Smooth muscle cell (in vitro differentiated cells): ENCODE data around the gene PEAK1. TPM values are rescaled to one million over a fixed set of nuclear protein-coding genes. Genes with fewer than 3 reads are reported as not detected.
A peak's percentile ranks its signal among the peaks of the same experiment; 100 is the strongest.
"Not testable (repeated sequence)": the region's sequence is repeated elsewhere in the genome, so short reads cannot be mapped to it uniquely, and the experiment has no call there.

Experiments used
- DNase-seq: peaks from one replicate; lab custom pipeline; 2025; ENCODE audit not compliant: unreplicated experiment; lab: John Stamatoyannopoulos, UW
- H2AFZ ChIP-seq: fragments of 200-600 bp; sonication (generic); 2 replicates; pipeline ENCODE4 v1.6.0; 2016; ENCODE audit warnings: antibody characterized with exemption, low read depth, mild to moderate bottlenecking
- H3F3A ChIP-seq: fragments of 200-600 bp; sonication (generic); 2 replicates; pipeline ENCODE4 v1.6.0; 2017; ENCODE audit warnings: antibody characterized with exemption, low read depth
- H3K27ac ChIP-seq: fragments of 200-600 bp; sonication (generic); 2 replicates; pipeline ENCODE4 v1.5.1; 2016; ENCODE audit warnings: low read depth, mild to moderate bottlenecking
- H3K27me3 ChIP-seq: fragments of 200-600 bp; sonication (generic); 2 replicates; pipeline ENCODE4 v1.6.1; 2016; ENCODE audit warnings: low read depth, mild to moderate bottlenecking
- H3K36me3 ChIP-seq: fragments of 200-600 bp; sonication (generic); 2 replicates; pipeline ENCODE4 v1.5.1; 2016; ENCODE audit warnings: low read depth
- H3K4me1 ChIP-seq: fragments of 200-600 bp; sonication (generic); 2 replicates; pipeline ENCODE4 v1.5.1; 2016; ENCODE audit warnings: low read depth
- H3K4me2 ChIP-seq: fragments of 200-600 bp; sonication (generic); 2 replicates; pipeline ENCODE4 v1.6.0; 2016; ENCODE audit warnings: mild to moderate bottlenecking
- H3K4me3 ChIP-seq: fragments of 200-600 bp; sonication (generic); 2 replicates; pipeline ENCODE4 v1.5.1; 2016; ENCODE audit warnings: mild to moderate bottlenecking
- H3K79me2 ChIP-seq: fragments of 200-600 bp; sonication (generic); 2 replicates; pipeline ENCODE4 v1.6.0; 2016; ENCODE audit warnings: low read depth, mild to moderate bottlenecking
- H3K9ac ChIP-seq: fragments of 200-600 bp; sonication (generic); 2 replicates; pipeline ENCODE4 v1.6.0; 2016; ENCODE audit warnings: low read depth
- H3K9me3 ChIP-seq: fragments of 200-600 bp; sonication (generic); replicated peaks from 2 replicates; pipeline ENCODE4 v1.5.1; 2016; ENCODE audit warnings: low read depth
- H4K20me1 ChIP-seq: fragments of 200-600 bp; sonication (generic); 2 replicates; pipeline ENCODE4 v1.6.0; 2016; ENCODE audit warnings: low read depth
- WGBS: methylation state at CpG from one replicate; pipeline ENCODE4 v1.1.7; 2016; ENCODE audit warnings: low lambda C conversion rate; 5-methylcytosine and 5-hydroxymethylcytosine counted together
- polyA plus RNA-seq: library from polyadenylated mRNA; unstranded; fragments of >200 nt; fragmentation: Nextera tagmentation; extraction: Ambion mirVana; gene quantifications from 2 replicates; pipeline ENCODE4 v1.2.1, GENCODE V29; 2016
- total RNA-seq: library from RNA; depleted of rRNA; stranded (reverse); fragments of >200 nt; gene quantifications from 2 replicates; pipeline ENCODE4 v1.2.3, GENCODE V29; 2014
- TF ChIP-seq, protein P1 (sequence below): fragments of 200-600 bp; sonication (generic); IDR thresholded peaks from 2 replicates; pipeline ENCODE4 v1.5.1; 2017; ENCODE audit warnings: borderline replicate concordance, mild to moderate bottlenecking, antibody characterized with exemption; ENCODE audit not compliant: insufficient read depth, poor library complexity, severe bottlenecking

Gene PEAK1
- total and polyA plus RNA-seq, 2 experiments from 2014 or later = 5.6 to 21.9 TPM

GRCh38 chr15:77411619-77411976, 8.3 kb downstream of the PEAK1 start:
- Histone ChIP-seq H3K4me2 (no peak overlapping the region), H4K20me1 (peaks cover 87% of the 10 kb centered on the region)
- TF ChIP-seq, protein P1, sequence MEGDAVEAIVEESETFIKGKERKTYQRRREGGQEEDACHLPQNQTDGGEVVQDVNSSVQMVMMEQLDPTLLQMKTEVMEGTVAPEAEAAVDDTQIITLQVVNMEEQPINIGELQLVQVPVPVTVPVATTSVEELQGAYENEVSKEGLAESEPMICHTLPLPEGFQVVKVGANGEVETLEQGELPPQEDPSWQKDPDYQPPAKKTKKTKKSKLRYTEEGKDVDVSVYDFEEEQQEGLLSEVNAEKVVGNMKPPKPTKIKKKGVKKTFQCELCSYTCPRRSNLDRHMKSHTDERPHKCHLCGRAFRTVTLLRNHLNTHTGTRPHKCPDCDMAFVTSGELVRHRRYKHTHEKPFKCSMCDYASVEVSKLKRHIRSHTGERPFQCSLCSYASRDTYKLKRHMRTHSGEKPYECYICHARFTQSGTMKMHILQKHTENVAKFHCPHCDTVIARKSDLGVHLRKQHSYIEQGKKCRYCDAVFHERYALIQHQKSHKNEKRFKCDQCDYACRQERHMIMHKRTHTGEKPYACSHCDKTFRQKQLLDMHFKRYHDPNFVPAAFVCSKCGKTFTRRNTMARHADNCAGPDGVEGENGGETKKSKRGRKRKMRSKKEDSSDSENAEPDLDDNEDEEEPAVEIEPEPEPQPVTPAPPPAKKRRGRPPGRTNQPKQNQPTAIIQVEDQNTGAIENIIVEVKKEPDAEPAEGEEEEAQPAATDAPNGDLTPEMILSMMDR = no peak

GRCh38 chr15:77410701-77411618, 8.9 kb downstream of the PEAK1 start:
- peak overlapping the region; percentile 41 for H3K27ac ChIP-seq
- H3K9me3 ChIP-seq = no peaks in the 10 kb centered on the region
- peaks cover 87% of the 10 kb centered on the region for H4K20me1 ChIP-seq
- TF ChIP-seq, protein P1 = no peak
- no peaks in the 10 kb centered on the region for H3K27me3 ChIP-seq
- peaks cover 100% of the 10 kb centered on the region for H3K79me2 ChIP-seq
- 89% methylated on average over 7 of the region's 7 CpGs for WGBS
- H3F3A ChIP-seq = peaks cover 4% of the 10 kb centered on the region
- no peaks in the 10 kb centered on the region for H3K36me3 ChIP-seq
- H3K4me2 ChIP-seq = no peak overlapping the region
- H2AFZ ChIP-seq = no peak overlapping the region
- no peak overlapping the region for H3K4me3 ChIP-seq
- no peak overlapping the region for H3K9ac ChIP-seq
- H3K4me1 ChIP-seq = peaks cover 5% of the 10 kb centered on the region
- no peak for DNase-seq

More at GRCh38 chr15:77411619-77411976, 8.3 kb downstream of the PEAK1 start:
- peaks cover 4% of the 10 kb centered on the region for H3F3A ChIP-seq
- no peaks in the 10 kb centered on the region for H3K27me3 ChIP-seq
- 98% methylated on average over 3 of the region's 3 CpGs for WGBS
- no peak overlapping the region for H3K27ac ChIP-seq
- H3K79me2 ChIP-seq = peaks cover 100% of the 10 kb centered on the region
- H3K4me1 ChIP-seq = peaks cover 9% of the 10 kb centered on the region
- no peak overlapping the region for H3K9ac ChIP-seq
- no peaks in the 10 kb centered on the region for H3K9me3 ChIP-seq
- no peaks in the 10 kb centered on the region for H3K36me3 ChIP-seq
- H3K4me3 ChIP-seq = no peak overlapping the region
- no peak overlapping the region for H2AFZ ChIP-seq
- DNase-seq = no peak

DNA sequence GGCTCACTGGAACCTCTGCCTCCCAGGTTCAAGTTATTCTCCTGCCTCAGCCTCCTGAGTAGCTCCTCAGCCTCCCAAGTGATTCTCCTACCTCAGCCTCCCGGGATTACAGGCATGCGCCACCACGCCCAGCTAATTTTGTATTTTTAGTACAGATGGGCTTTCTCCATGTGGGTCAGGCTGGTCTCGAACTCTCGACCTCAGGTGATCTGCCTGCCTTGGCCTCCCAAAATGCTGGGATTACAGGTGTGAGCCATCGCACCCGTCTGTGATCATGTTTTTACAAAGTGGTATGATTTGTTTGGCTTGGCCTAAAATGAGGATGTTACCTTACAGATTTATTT, 9.8 kb downstream of the PEAK1 start:
- H3K9ac ChIP-seq, H3K4me3 ChIP-seq, H2AFZ ChIP-seq, H3K27me3 ChIP-seq, H3K4me1 ChIP-seq, H3K4me2 ChIP-seq, H3K9me3 ChIP-seq, DNase-seq, H3K36me3 ChIP-seq, H3F3A ChIP-seq: not testable (repeated sequence)
- H3K27ac ChIP-seq = peak overlapping the region; percentile 41
- H4K20me1 ChIP-seq = peaks cover 82% of the 10 kb centered on the region
- 97% methylated on average over 7 of the region's 7 CpGs for WGBS
- peaks cover 100% of the 10 kb centered on the region for H3K79me2 ChIP-seq

DNA sequence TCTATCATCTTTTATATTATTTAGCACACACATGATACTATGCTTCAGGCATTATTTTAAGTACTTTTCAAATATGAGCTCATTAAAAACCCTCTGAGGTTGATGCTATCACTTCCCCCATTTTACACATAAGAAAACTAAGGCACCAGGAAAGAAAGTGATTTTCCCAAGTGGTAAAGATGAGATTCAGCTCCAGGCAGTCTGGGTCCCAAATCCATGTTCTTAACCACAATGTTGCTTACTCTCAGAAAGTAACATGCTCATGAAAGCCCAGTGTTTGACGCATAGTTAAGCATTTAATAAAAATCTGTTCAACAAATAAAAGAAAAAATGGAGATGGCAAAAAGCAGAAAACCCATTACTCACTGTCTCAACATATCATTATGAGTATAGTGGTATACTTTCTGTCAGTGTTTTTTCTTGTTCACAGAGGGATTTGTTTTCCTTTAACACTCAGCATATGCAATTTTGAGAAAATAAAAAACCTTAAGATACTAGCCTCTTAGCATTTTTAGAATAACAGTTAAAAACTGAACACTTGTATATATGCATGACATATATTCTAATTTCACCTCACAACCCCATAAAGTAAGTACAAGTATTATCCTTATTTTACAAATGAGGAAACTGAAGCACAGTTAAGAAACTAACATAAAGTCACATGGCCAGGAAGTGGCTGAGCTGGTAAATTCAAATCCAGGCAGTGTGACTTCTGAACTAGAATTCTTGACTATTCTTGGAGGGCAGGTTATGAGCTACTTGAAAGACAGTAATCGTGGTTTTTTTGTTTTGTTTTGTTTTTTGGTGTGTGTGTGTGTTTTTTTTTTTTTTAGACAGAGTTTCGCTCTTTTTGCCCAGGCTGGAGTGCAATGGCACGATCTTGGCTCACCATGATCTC, 10.4 kb downstream of the PEAK1 start:
- Histone ChIP-seq H3K4me1 (no peaks in the 10 kb centered on the region), H3K27ac (peak overlapping the region; percentile 41), H3K9me3 (no peaks in the 10 kb centered on the region), H4K20me1 (peaks cover 82% of the 10 kb centered on the region), H2AFZ (no peak overlapping the region), H3K79me2 (peaks cover 100% of the 10 kb centered on the region), H3F3A (peaks cover 4% of the 10 kb centered on the region), H3K36me3 (no peaks in the 10 kb centered on the region), H3K4me3 (no peak overlapping the region), H3K27me3 (no peaks in the 10 kb centered on the region), H3K9ac (peak overlapping the region; percentile 14), H3K4me2 (peak overlapping the region; percentile 29)
- 76% methylated on average over 3 of the region's 4 CpGs for WGBS
- TF ChIP-seq, protein P1 = no peak
- no peak for DNase-seq
